H1 (cell line): ENCODE data around the gene FRMD3. TPM values are rescaled to one million over a fixed set of nuclear protein-coding genes. Genes with fewer than 3 reads are reported as not detected.

Experiments used
- KDM1A ChIP-seq: fragments of 200-600, 300-600 bp; sonication (generic); IDR thresholded peaks from 2 replicates; pipeline ENCODE4 v1.7.1; 2016; ENCODE audit warnings: mild to moderate bottlenecking, low read length, borderline replicate concordance
- SP4 ChIP-seq: IDR thresholded peaks from 2 replicates; pipeline ENCODE4 v1.6.1; 2012; ENCODE audit warnings: low read length, inconsistent platforms
- polyA plus RNA-seq, 7 experiments: library from polyadenylated mRNA; depleted of rRNA in 3 of 7; stranded (reverse) in 5 of 7; unstranded in 2 of 7; fragments of >200 nt in 5 of 7; fragments of 200-250 nt in 2 of 7; gene quantifications; 1 replicate in 5 of 7; 2 replicates in 1 of 7; 4 replicates in 1 of 7; pipeline versions ENCODE4 v1.2.1 to v1.2.3, GENCODE V29; 2011 to 2013; ENCODE audit warnings: missing spikeins in 2 of 7, mixed read lengths in 2 of 7
- total RNA-seq: library from RNA; stranded (reverse); fragmentation: NEBNext Ultra II Directional; extraction: Animal tissue kit (Norgen Biotek cat#: 25700); gene quantifications from 2 replicates; pipeline ENCODE4 v1.2.1, GENCODE V29; 2021
- TF ChIP-seq, protein P1 (sequence below): IDR thresholded peaks from 2 replicates; pipeline ENCODE4 v1.6.1; 2012; ENCODE audit warnings: inconsistent platforms

Gene FRMD3
- total and polyA plus RNA-seq, 2 of the 8 experiments (the other 6 are each of a cell fraction or from before 2014, with no cell fraction given): 0.15 to 1.4 TPM

DNA sequence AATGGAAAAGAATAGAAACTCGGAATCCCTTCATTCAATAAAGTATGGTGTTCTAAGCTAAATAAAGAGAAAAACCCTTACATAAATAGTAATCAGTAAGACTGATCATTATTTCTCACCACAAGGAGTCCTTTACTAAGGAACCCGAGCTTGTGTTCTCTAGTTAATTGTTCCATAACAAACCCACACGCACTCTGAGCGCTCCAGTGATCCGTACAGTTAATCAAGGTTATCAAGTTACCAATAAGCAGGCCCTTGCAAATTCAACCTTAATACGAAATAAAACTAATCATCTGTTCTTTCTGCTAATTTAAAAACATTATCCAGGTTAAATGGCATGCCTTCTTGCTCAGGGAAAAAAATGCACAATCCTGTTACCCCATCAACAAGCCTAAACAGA lies 224.4 kb downstream of the FRMD3 start (continued):
- TF ChIP-seq SP4 (no peak), KDM1A (no peak)
- TF ChIP-seq, protein P1, sequence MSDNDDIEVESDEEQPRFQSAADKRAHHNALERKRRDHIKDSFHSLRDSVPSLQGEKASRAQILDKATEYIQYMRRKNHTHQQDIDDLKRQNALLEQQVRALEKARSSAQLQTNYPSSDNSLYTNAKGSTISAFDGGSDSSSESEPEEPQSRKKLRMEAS: no peak
